ENCODE results near the gene NKD1.

The NKD1 gene

GRCh38 chr16:50591800-50592771, 43.9 kb downstream of the NKD1 start:
- Histone ChIP-seq H3K9me3 (ENCODE audit: severe bottlenecking) (no peaks in the 10 kb centered on the region), H3K4me3 (ENCODE audit: low read depth, low read length) (no peak overlapping the region), H3K27ac (no peak overlapping the region), H3K36me3 (no peaks in the 10 kb centered on the region), H3K27me3 (ENCODE audit: insufficient read depth, low read depth, severe bottlenecking) (no peaks in the 10 kb centered on the region)
- no peak for TF ChIP-seq CTCF (IDR thresholded peaks at IDR 0.05; ENCODE audit: low read depth, low read length)
- no peak for DNase-seq

GRCh38 chr16:50592996-50593395, 44.8 kb downstream of the NKD1 start:
- Histone ChIP-seq H3K36me3 (no peaks in the 10 kb centered on the region), H3K4me3 (ENCODE audit: low read depth, low read length) (no peak overlapping the region), H3K9me3 (ENCODE audit: severe bottlenecking) (no peaks in the 10 kb centered on the region), H3K27ac (no peak overlapping the region), H3K27me3 (ENCODE audit: insufficient read depth, low read depth, severe bottlenecking) (no peaks in the 10 kb centered on the region)
- DNase-seq, result no peak
- TF ChIP-seq CTCF (IDR thresholded peaks at IDR 0.05; ENCODE audit: low read depth, low read length), result no peak

- Histone ChIP-seq H3K4me3 (ENCODE audit: low read depth, low read length) (no peak overlapping the region), H3K27ac (no peak overlapping the region), H3K36me3 (no peaks in the 10 kb centered on the region), H3K27me3 (ENCODE audit: insufficient read depth, low read depth, severe bottlenecking) (no peaks in the 10 kb centered on the region), H3K9me3 (ENCODE audit: severe bottlenecking) (no peaks in the 10 kb centered on the region)
- TF ChIP-seq CTCF (IDR thresholded peaks at IDR 0.05; ENCODE audit: low read depth, low read length), result peak; percentile 47
- peak; percentile 36 for DNase-seq
Observed at GRCh38 chr16:50593410-50594150, 45.4 kb downstream of the NKD1 start.

GRCh38 chr16:50594308-50595260, 46.4 kb downstream of the NKD1 start:
- no peak for DNase-seq
- Histone ChIP-seq H3K27me3 (ENCODE audit: insufficient read depth, low read depth, severe bottlenecking) (no peaks in the 10 kb centered on the region), H3K9me3 (ENCODE audit: severe bottlenecking) (no peaks in the 10 kb centered on the region), H3K36me3 (no peaks in the 10 kb centered on the region), H3K4me3 (ENCODE audit: low read depth, low read length) (no peak overlapping the region), H3K27ac (no peak overlapping the region)
- TF ChIP-seq CTCF (IDR thresholded peaks at IDR 0.05; ENCODE audit: low read depth, low read length), result no peak

- H3K27ac ChIP-seq, result no peak overlapping the region
Observed at GRCh38 chr16:50595859-50596258, 47.7 kb downstream of the NKD1 start.

More at GRCh38 chr16:50595859-50596258, 47.7 kb downstream of the NKD1 start:
- TF ChIP-seq CTCF (IDR thresholded peaks at IDR 0.05; ENCODE audit: low read depth, low read length), result no peak
- Histone ChIP-seq H3K36me3 (no peaks in the 10 kb centered on the region), H3K27me3 (ENCODE audit: insufficient read depth, low read depth, severe bottlenecking) (no peaks in the 10 kb centered on the region), H3K4me3 (ENCODE audit: low read depth, low read length) (no peak overlapping the region), H3K9me3 (ENCODE audit: severe bottlenecking) (no peaks in the 10 kb centered on the region)
- no peak for DNase-seq

All from WERI-Rb-1 (cell line).